Measurements from ENCODE around the gene KIF4A.

The KIF4A gene

GRCh38 chrX:70464051-70464450, 174.1 kb downstream of the KIF4A start:
- no peak overlapping the region for H3K4me3 ChIP-seq (replicated peaks; ENCODE audit: low read depth, low read length)
- TF ChIP-seq CTCF (IDR thresholded peaks at IDR 0.05; ENCODE audit: low read length, missing control alignments) = no peak
- DNase-seq (ENCODE audit: low read depth) = no peak

GRCh38 chrX:70466968-70467367, 177.1 kb downstream of the KIF4A start:
- no peak overlapping the region for H3K4me3 ChIP-seq (replicated peaks; ENCODE audit: low read depth, low read length)
- DNase-seq (ENCODE audit: low read depth) = no peak
- TF ChIP-seq CTCF (IDR thresholded peaks at IDR 0.05; ENCODE audit: low read length, missing control alignments) = no peak

GRCh38 chrX:70468709-70469108, 178.8 kb downstream of the KIF4A start:
- no peak for DNase-seq (ENCODE audit: low read depth)
- no peak overlapping the region for H3K4me3 ChIP-seq (replicated peaks; ENCODE audit: low read depth, low read length)
- TF ChIP-seq CTCF (IDR thresholded peaks at IDR 0.05; ENCODE audit: low read length, missing control alignments) = no peak
